Measurements from ENCODE around the gene RET.

The RET gene

DNA sequence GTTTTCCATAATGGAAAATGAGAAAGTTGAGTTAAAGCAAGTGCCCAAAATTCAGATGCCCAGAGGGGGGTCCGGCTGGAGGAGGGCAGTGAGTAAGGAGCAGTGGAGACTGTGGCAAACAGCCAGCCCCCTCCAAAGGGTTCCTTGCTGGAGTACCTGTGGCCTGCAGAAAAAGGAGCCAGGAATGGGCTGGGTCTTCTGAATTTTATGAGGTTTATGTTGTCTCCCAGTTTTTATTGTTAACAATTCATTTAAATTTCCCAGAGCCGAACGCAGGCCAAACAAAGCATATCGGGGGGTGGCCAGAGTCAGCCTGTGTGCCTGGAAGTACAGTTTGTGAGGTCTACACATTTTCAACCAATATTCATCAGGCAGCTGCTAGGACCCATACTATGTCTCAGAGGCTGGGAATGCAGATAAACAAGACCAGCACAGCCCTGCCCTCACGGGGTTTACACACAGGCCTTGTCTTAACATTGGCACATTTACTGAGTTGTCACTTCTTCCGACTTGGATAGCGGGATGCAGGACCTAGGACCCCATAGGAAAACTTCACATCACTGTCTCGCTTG, 48.5 kb downstream of the RET start:
- CTCF ChIA-PET: no interaction called here
- no peak for DNase-seq (ENCODE audit: low read depth, low spot score)
- H3K4me3 ChIP-seq (ENCODE audit: low read depth, low read length): no peak overlapping the region
- TF ChIP-seq, protein P1, sequence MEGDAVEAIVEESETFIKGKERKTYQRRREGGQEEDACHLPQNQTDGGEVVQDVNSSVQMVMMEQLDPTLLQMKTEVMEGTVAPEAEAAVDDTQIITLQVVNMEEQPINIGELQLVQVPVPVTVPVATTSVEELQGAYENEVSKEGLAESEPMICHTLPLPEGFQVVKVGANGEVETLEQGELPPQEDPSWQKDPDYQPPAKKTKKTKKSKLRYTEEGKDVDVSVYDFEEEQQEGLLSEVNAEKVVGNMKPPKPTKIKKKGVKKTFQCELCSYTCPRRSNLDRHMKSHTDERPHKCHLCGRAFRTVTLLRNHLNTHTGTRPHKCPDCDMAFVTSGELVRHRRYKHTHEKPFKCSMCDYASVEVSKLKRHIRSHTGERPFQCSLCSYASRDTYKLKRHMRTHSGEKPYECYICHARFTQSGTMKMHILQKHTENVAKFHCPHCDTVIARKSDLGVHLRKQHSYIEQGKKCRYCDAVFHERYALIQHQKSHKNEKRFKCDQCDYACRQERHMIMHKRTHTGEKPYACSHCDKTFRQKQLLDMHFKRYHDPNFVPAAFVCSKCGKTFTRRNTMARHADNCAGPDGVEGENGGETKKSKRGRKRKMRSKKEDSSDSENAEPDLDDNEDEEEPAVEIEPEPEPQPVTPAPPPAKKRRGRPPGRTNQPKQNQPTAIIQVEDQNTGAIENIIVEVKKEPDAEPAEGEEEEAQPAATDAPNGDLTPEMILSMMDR (IDR thresholded peaks at IDR 0.05; ENCODE audit: insufficient read depth, low read length, missing control alignments): no peak
- POLR2A ChIA-PET: no interaction called here

DNA sequence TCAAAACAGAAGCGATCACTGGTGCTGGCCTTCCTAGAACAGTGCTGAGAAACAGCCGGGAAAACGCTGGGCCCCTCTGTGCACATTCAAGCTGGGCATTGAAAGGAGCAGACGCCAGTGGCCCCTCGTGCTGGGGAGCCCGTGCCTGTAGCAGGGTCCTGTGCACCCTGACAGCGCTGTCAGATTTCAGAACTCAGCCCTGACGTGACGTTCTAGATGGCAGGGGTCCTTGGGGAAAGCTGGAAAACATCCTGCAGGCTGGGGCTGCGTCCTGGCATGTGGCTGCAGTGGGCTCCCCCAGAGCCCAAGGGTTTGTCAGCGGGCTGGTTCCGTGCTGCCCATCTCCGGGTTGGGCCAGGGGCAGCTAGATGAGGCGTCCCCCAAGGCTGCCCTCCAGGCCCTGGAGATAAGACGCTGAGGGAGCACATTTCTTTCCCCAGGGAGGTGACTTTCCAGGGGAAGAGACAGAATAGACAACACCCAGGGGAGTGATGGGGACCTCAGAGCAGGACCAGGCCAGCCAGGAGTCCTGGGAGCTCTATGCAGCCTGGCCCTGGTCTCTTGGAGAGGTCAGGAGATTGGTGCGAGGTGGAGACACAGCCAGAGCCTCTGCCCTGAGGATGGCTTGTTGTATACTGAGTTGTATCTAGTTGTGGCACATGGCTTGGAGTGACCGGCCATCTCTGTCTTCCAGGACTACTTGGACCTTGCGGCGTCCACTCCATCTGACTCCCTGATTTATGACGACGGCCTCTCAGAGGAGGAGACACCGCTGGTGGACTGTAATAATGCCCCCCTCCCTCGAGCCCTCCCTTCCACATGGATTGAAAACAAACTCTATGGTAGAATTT, 49.2 kb downstream of the RET start:
- H3K4me3 ChIP-seq (ENCODE audit: low read depth, low read length): no peak overlapping the region

DNA sequence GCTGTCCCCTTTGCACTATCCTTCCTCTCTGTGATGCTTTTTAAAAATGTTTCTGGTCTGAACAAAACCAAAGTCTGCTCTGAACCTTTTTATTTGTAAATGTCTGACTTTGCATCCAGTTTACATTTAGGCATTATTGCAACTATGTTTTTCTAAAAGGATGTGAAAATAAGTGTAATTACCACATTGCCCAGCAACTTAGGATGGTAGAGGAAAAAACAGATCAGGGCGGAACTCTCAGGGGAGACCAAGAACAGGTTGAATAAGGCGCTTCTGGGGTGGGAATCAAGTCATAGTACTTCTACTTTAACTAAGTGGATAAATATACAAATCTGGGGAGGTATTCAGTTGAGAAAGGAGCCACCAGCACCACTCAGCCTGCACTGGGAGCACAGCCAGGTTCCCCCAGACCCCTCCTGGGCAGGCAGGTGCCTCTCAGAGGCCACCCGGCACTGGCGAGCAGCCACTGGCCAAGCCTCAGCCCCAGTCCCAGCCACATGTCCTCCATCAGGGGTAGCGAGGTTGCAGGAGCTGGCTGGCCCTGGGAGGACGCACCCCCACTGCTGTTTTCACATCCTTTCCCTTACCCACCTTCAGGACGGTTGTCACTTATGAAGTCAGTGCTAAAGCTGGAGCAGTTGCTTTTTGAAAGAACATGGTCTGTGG, 50.0 kb downstream of the RET start:
- H3K4me3 ChIP-seq (ENCODE audit: low read depth, low read length): no peak overlapping the region
- no peak for DNase-seq (ENCODE audit: low read depth, low spot score)
- TF ChIP-seq, protein P1 (IDR thresholded peaks at IDR 0.05; ENCODE audit: insufficient read depth, low read length, missing control alignments): no peak
- ChIA-PET CTCF (no interaction called here), POLR2A (no interaction called here)

More for the DNA sequence above, 49.2 kb downstream of the RET start:
- ChIA-PET CTCF (no interaction called here), POLR2A (no interaction called here)
- DNase-seq (ENCODE audit: low read depth, low spot score): no peak
- TF ChIP-seq, protein P1 (IDR thresholded peaks at IDR 0.05; ENCODE audit: insufficient read depth, low read length, missing control alignments): no peak

DNA sequence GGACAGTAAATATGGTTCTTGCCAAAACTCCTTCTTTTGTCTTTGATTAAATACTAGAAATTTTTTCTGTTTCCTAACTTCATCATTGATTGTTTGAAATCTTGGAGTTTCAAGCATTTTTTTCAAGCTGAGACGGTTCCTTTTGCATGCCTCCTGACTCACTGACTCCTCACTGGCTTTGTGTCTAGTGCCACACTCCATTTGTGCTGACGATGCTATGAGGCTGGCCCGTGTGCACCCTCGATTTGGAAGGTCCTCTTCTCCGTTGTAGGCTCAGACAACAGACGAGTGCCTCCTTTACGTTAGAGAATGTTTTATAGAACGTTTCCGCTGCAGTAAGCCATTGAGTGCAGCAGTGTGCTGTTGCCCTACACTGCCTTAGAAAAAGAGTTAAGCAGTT, 50.6 kb downstream of the RET start:
- DNase-seq (ENCODE audit: low read depth, low spot score): no peak
- CTCF ChIA-PET: no interaction called here
- TF ChIP-seq, protein P1 (IDR thresholded peaks at IDR 0.05; ENCODE audit: insufficient read depth, low read length, missing control alignments): no peak
- POLR2A ChIA-PET: no interaction called here
- no peak overlapping the region for H3K4me3 ChIP-seq (ENCODE audit: low read depth, low read length)

DNA sequence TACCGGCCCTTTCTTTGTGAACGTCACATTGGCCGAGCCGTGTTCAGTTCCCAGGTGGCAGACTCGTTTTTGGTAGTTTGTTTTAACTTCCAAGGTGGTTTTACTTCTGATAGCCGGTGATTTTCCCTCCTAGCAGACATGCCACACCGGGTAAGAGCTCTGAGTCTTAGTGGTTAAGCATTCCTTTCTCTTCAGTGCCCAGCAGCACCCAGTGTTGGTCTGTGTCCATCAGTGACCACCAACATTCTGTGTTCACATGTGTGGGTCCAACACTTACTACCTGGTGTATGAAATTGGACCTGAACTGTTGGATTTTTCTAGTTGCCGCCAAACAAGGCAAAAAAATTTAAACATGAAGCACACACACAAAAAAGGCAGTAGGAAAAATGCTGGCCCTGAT, 51.5 kb downstream of the RET start:
- CTCF ChIA-PET: no interaction called here
- TF ChIP-seq, protein P1 (IDR thresholded peaks at IDR 0.05; ENCODE audit: insufficient read depth, low read length, missing control alignments): no peak
- POLR2A ChIA-PET: no interaction called here
- no peak overlapping the region for H3K4me3 ChIP-seq (ENCODE audit: low read depth, low read length)
- DNase-seq (ENCODE audit: low read depth, low spot score): no peak
